Mesenchymal stem cell (in vitro differentiated cells and primary cell): ENCODE data around the gene SSC4D.
"Not testable (repeated sequence)": the region's sequence is repeated elsewhere in the genome, so short reads cannot be mapped to it uniquely, and the experiment has no call there.

ENCODE experiments used
- DNase-seq: peaks from one replicate; pipeline ENCODE4 v3.0.0-alpha.2; 2013
- H2AFZ ChIP-seq: one replicate; pipeline ENCODE4 v1.6.1; 2013; ENCODE audit warnings: low read depth, mild to moderate bottlenecking, control low read depth, inconsistent platforms, low read length, moderate library complexity
- H2AK5ac ChIP-seq: 2 replicates; pipeline ENCODE4 v1.6.1; 2013; ENCODE audit warnings: low read length, moderate library complexity, mild to moderate bottlenecking, inconsistent platforms; ENCODE audit not compliant: severe bottlenecking
- H2BK120ac ChIP-seq: one replicate; pipeline ENCODE4 v1.6.1; 2013; ENCODE audit warnings: low read depth, mild to moderate bottlenecking, inconsistent platforms, low read length, moderate library complexity
- H2BK12ac ChIP-seq, 2 experiments: one replicate each; pipeline ENCODE4 v1.6.1; 2013; ENCODE audit warnings: inconsistent platforms in 2 of 2, low read length in 2 of 2, mild to moderate bottlenecking in 2 of 2, moderate library complexity in 2 of 2, control low read depth in 1 of 2
- H2BK15ac ChIP-seq: one replicate; pipeline ENCODE4 v1.6.1; 2013; ENCODE audit warnings: mild to moderate bottlenecking, low read depth, inconsistent platforms; ENCODE audit not compliant: poor library complexity, severe bottlenecking
- H2BK5ac ChIP-seq: 2 replicates; pipeline ENCODE4 v1.6.1; 2013; ENCODE audit warnings: low read depth, mild to moderate bottlenecking, low read length, control low read depth, inconsistent platforms; ENCODE audit not compliant: poor library complexity, severe bottlenecking
- H3K14ac ChIP-seq, 2 experiments: one replicate each; pipeline ENCODE4 v1.6.1; 2013; ENCODE audit warnings: inconsistent platforms in 2 of 2, low read length in 2 of 2, control low read depth in 1 of 2, mild to moderate bottlenecking in 1 of 2, moderate library complexity in 1 of 2
- H3K18ac ChIP-seq, 2 experiments: one replicate each; pipeline ENCODE4 v1.6.1; 2013; ENCODE audit warnings: inconsistent platforms in 2 of 2, low read length in 2 of 2, control low read depth in 1 of 2, low read depth in 1 of 2, mild to moderate bottlenecking in 1 of 2
- H3K23ac ChIP-seq, 2 experiments: one replicate each; pipeline ENCODE4 v1.6.1; 2013; ENCODE audit warnings: inconsistent platforms in 2 of 2, low read length in 2 of 2, mild to moderate bottlenecking in 2 of 2, moderate library complexity in 2 of 2, control low read depth in 1 of 2
- H3K27ac ChIP-seq: 2 replicates; pipeline ENCODE4 v1.5.1; 2013; ENCODE audit warnings: mild to moderate bottlenecking, moderate library complexity, low read length, control low read depth, inconsistent platforms; ENCODE audit not compliant: poor library complexity, severe bottlenecking
- H3K27me3 ChIP-seq, 2 experiments: 2 replicates each; pipeline versions ENCODE4 v1.6.1 to v1.7.0; 2013; ENCODE audit warnings: low read length in 2 of 2, mild to moderate bottlenecking in 2 of 2, moderate library complexity in 2 of 2, control low read depth in 1 of 2, inconsistent platforms in 1 of 2; ENCODE audit not compliant: control insufficient read depth in 1 of 2, insufficient read depth in 1 of 2
- H3K36me3 ChIP-seq, 2 experiments: 2 replicates each; pipeline versions ENCODE4 v1.6.1 to v1.7.0; 2013; ENCODE audit warnings: low read length in 2 of 2, control low read depth in 1 of 2, inconsistent platforms in 1 of 2, low read depth in 1 of 2, mild to moderate bottlenecking in 1 of 2; ENCODE audit not compliant: insufficient read depth in 2 of 2, control insufficient read depth in 1 of 2
- H3K4ac ChIP-seq, 2 experiments: one replicate each; pipeline ENCODE4 v1.6.1; 2013; ENCODE audit warnings: inconsistent platforms in 2 of 2, low read length in 2 of 2, mild to moderate bottlenecking in 2 of 2, moderate library complexity in 2 of 2, control low read depth in 1 of 2, low read depth in 1 of 2
- H3K4me1 ChIP-seq: 2 replicates; pipeline ENCODE4 v1.6.1; 2013; ENCODE audit warnings: low read depth, low read length, control low read depth; ENCODE audit not compliant: control insufficient read depth, insufficient read depth
- H3K4me2 ChIP-seq: 2 replicates; pipeline ENCODE4 v1.6.1; 2013; ENCODE audit warnings: low read length, mild to moderate bottlenecking, inconsistent platforms; ENCODE audit not compliant: poor library complexity, severe bottlenecking
- H3K4me3 ChIP-seq, 2 experiments: 2 replicates each; pipeline versions ENCODE4 v1.5.1 to v1.7.0; 2013; ENCODE audit warnings: low read length in 2 of 2, mild to moderate bottlenecking in 2 of 2, control low read depth in 1 of 2, low read depth in 1 of 2; ENCODE audit not compliant: insufficient read depth in 1 of 2
- H3K79me1 ChIP-seq: replicated peaks from 2 replicates; pipeline ENCODE4 v1.6.1; 2013; ENCODE audit warnings: mild to moderate bottlenecking, control low read depth, low read length, inconsistent platforms; ENCODE audit not compliant: poor library complexity, severe bottlenecking
- H3K9ac ChIP-seq: 2 replicates; pipeline ENCODE4 v1.7.0; 2013; ENCODE audit warnings: mild to moderate bottlenecking, low read length, moderate library complexity
- H3K9me3 ChIP-seq: 2 replicates; pipeline ENCODE4 v1.7.0; 2013; ENCODE audit warnings: mild to moderate bottlenecking, low read length; ENCODE audit not compliant: control insufficient read depth
- H4K8ac ChIP-seq: one replicate; pipeline ENCODE4 v1.6.1; 2013; ENCODE audit warnings: inconsistent platforms, mild to moderate bottlenecking, low read length, moderate library complexity
- H4K91ac ChIP-seq: one replicate; pipeline ENCODE4 v1.6.1; 2013; ENCODE audit warnings: mild to moderate bottlenecking, low read length, inconsistent platforms
- WGBS: methylation state at CpG from one replicate; pipeline ENCODE4 v1.1.7; 2013; ENCODE audit warnings: mixed read lengths; 5-methylcytosine and 5-hydroxymethylcytosine counted together

SSC4D gene

DNA sequence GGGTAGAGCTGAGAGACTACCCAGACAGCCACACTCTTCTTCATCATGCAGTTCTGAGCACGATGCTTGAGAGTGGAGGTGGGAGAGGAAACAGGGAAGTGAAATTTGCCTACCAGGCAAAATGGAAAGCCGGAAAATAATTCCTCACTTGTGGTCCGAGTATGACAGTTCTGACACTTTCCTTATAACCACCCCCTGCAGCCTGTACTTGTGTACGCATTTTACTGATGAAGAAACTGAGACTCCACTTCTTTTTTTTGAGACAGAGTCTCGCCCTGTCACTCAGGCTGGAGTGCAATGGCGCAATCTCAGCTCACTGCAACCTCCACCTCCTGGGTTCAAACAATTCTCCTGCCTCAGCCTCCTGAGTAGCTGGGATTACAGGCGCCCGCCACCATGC is 6.4 kb downstream of the SSC4D start:
- not testable (repeated sequence) for H2BK12ac ChIP-seq, H4K8ac ChIP-seq, H3K9me3 ChIP-seq, H2BK15ac ChIP-seq, H3K27me3 ChIP-seq, H2BK120ac ChIP-seq, H3K4me2 ChIP-seq, H2AFZ ChIP-seq, H2AK5ac ChIP-seq, H3K79me1 ChIP-seq, H4K91ac ChIP-seq, H3K9ac ChIP-seq, H3K18ac ChIP-seq, DNase-seq, H3K36me3 ChIP-seq, H3K4me1 ChIP-seq, H3K4ac ChIP-seq, H3K4me3 ChIP-seq, H3K14ac ChIP-seq, H2BK5ac ChIP-seq, H3K23ac ChIP-seq, H3K27ac ChIP-seq
- WGBS: 81% methylated on average over 8 of the region's 8 CpGs

DNA sequence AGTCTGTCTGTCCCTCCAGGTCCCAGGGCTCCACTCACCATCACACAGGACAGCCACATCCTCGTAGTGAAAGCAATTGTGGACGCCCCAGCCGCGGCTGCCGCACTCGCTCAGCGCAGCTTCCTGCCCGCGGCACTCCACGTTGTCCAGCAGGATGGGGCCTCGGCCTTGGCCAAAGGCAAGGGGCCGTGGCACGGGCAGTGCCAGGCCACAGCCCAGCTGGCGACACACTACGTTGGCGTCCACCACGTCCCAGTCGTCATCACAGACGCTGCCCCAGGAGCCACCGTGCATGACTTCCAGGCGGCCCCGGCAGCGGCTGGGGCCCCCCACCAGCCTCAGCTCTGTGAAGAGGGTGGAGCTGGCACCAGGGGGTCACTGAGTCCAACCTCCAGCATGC is 9.2 kb downstream of the SSC4D start:
- Histone ChIP-seq H2BK120ac (no peak overlapping the region), H4K91ac (peak overlapping the region; percentile 50), H3K27me3 (no peaks in the 10 kb centered on the region), H3K18ac (no peak overlapping the region), H2BK15ac (no peak overlapping the region), H3K9ac (no peak overlapping the region), H3K79me1 (no peaks in the 10 kb centered on the region), H3K4me2 (no peak overlapping the region), H4K8ac (no peak overlapping the region), H3K14ac (no peak overlapping the region), H3K4me3 (no peak overlapping the region), H3K4me1 (peaks cover 5% of the 10 kb centered on the region), H3K23ac (no peak overlapping the region), H2BK5ac (no peak overlapping the region), H3K4ac (no peak overlapping the region), H3K36me3 (peaks cover 0 to 5% of the 10 kb centered on the region in 2 experiments), H2AK5ac (no peak overlapping the region), H2AFZ (no peak overlapping the region), H3K9me3 (no peaks in the 10 kb centered on the region), H3K27ac (no peak overlapping the region), H2BK12ac (no peak overlapping the region)
- WGBS: 94% methylated on average over 23 of the region's 23 CpGs
- DNase-seq: no peak

DNA sequence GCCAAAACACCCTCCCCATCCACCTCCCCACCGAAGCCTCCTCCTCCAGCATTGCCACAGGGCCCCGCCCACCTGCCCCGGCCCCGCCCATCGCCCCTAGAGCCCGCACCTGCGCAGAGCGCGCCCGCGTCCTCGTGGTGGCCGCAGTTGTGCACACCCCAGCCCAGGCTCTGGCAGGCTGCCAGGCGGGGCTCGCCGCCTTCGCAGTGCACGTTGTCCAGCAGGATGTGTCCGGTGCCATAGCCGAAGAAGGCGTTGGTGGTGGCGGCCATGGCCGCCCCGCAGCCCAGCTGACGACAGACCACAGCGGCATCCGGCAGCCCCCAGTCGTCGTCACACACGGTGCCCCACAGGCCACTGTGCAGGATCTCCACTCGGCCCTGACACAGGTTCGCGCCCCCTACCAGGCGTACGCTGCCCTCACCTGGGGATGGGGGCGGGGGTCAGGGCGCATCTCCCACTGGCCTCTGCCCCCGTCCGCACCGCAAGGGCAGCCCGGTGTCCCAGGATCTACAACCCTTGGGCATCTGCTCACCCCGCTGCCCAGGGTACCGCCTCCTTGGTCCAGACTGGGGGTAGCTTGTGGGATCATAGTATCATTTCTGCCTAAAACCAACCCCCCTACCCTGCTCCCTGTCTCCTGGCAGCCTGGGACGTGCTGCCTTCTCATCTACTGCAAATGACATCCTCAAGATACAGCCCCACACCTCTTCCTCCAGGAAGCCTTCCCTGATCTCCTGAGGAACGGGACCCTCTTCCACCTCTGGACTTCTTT is 11.9 kb downstream of the SSC4D start:
- H3K23ac ChIP-seq: no peak overlapping the region
- H3K9me3 ChIP-seq: no peaks in the 10 kb centered on the region
- H3K27me3 ChIP-seq: no peaks in the 10 kb centered on the region
- H3K14ac ChIP-seq: peak overlapping the region in 1 of 2 experiments; percentile 78
- peak overlapping the region; percentile 73 for H3K9ac ChIP-seq
- no peak for DNase-seq
- peaks cover 0 to 5% of the 10 kb centered on the region in 2 experiments for H3K36me3 ChIP-seq
- 65% methylated on average over 45 of the region's 45 CpGs for WGBS
- H3K4me3 ChIP-seq: peak overlapping the region; percentile 20 to 79
- no peak overlapping the region for H2AK5ac ChIP-seq
- peak overlapping the region; percentile 22 for H4K91ac ChIP-seq
- no peak overlapping the region for H2BK5ac ChIP-seq
- H3K79me1 ChIP-seq: no peaks in the 10 kb centered on the region
- no peak overlapping the region for H3K18ac ChIP-seq
- H2BK15ac ChIP-seq: no peak overlapping the region
- no peak overlapping the region for H2BK12ac ChIP-seq
- H2AFZ ChIP-seq: no peak overlapping the region
- H4K8ac ChIP-seq: peak overlapping the region; percentile 61
- H3K4ac ChIP-seq: no peak overlapping the region
- H3K4me2 ChIP-seq: no peak overlapping the region
- H2BK120ac ChIP-seq: no peak overlapping the region
- no peak overlapping the region for H3K27ac ChIP-seq
- H3K4me1 ChIP-seq: peaks cover 15% of the 10 kb centered on the region

- H3K4me1 ChIP-seq: peaks cover 17% of the 10 kb centered on the region
- DNase-seq: no peak
Observed at GRCh38 chr7:76396864-76397263, 12.6 kb downstream of the SSC4D start.

More at GRCh38 chr7:76396864-76397263, 12.6 kb downstream of the SSC4D start:
- Histone ChIP-seq H3K36me3 (peaks cover 0 to 5% of the 10 kb centered on the region in 2 experiments), H4K91ac (no peak overlapping the region), H3K4me3 (peak overlapping the region in 1 of 2 experiments; percentile 79), H2AFZ (no peak overlapping the region), H3K18ac (no peak overlapping the region), H3K14ac (no peak overlapping the region), H3K23ac (no peak overlapping the region), H2BK12ac (no peak overlapping the region), H3K9ac (no peak overlapping the region), H3K9me3 (no peaks in the 10 kb centered on the region), H3K27me3 (no peaks in the 10 kb centered on the region), H2BK15ac (no peak overlapping the region), H3K27ac (no peak overlapping the region), H3K4ac (no peak overlapping the region), H2AK5ac (no peak overlapping the region), H3K79me1 (no peaks in the 10 kb centered on the region), H4K8ac (no peak overlapping the region), H3K4me2 (no peak overlapping the region), H2BK120ac (no peak overlapping the region), H2BK5ac (no peak overlapping the region)
- 87% methylated on average over 8 of the region's 8 CpGs for WGBS
